GM10266 (cell line): ENCODE measurements around the gene SIRPB1.
"Not testable (repeated sequence)": the region's sequence is repeated elsewhere in the genome, so short reads cannot be mapped to it uniquely, and the experiment has no call there.

Source experiments
- DNase-seq: peaks from one replicate; pipeline ENCODE4 v3.0.0; 2012; ENCODE audit errors: extremely low spot score
- CTCF ChIP-seq: IDR thresholded peaks from 2 replicates; pipeline ENCODE4 v1.5.1; 2012; ENCODE audit warnings: mild to moderate bottlenecking, low read depth; ENCODE audit not compliant: control insufficient read depth, insufficient read depth; ENCODE audit errors: missing control alignments

The SIRPB1 gene

GRCh38 chr20:1595333-1595732 lies 24.5 kb downstream of the SIRPB1 start:
- no peak for TF ChIP-seq CTCF
- no peak for DNase-seq

- no peak for DNase-seq
- TF ChIP-seq CTCF, result no peak
Observed at GRCh38 chr20:1588533-1589460, 31.0 kb downstream of the SIRPB1 start.

- no peak for DNase-seq
Observed at GRCh38 chr20:1587781-1588532, 31.9 kb downstream of the SIRPB1 start.

GRCh38 chr20:1579488-1579887 lies 40.3 kb downstream of the SIRPB1 start:
- no peak for DNase-seq
- no peak for TF ChIP-seq CTCF

More at GRCh38 chr20:1587781-1588532, 31.9 kb downstream of the SIRPB1 start:
- no peak for TF ChIP-seq CTCF

GRCh38 chr20:1577906-1578305 lies 41.9 kb downstream of the SIRPB1 start:
- no peak for DNase-seq
- no peak for TF ChIP-seq CTCF

- not testable (repeated sequence) for DNase-seq
Observed at GRCh38 chr20:1577313-1577712, 42.5 kb downstream of the SIRPB1 start.

GRCh38 chr20:1576641-1577040 lies 43.2 kb downstream of the SIRPB1 start:
- DNase-seq, result no peak
- TF ChIP-seq CTCF, result no peak

- not testable (repeated sequence) for DNase-seq
Observed at GRCh38 chr20:1576003-1576402, 43.8 kb downstream of the SIRPB1 start.

- DNase-seq, result not testable (repeated sequence)
Observed at GRCh38 chr20:1571583-1571982, 48.2 kb downstream of the SIRPB1 start.
